IMR-90 (cell line): ENCODE measurements around the gene TENT5D. TPM values are rescaled to one million over a fixed set of nuclear protein-coding genes. Genes with fewer than 3 reads are reported as not detected.

Experiments used
- ATAC-seq: fragments of 200-7000 bp; cut with Tn5 transposase; 2 replicates; pipeline ENCODE4 v1.9.1; 2020; ENCODE audit warnings: low read depth, mild to moderate bottlenecking, moderate library complexity
- BruUV-seq: library from RNA; stranded (reverse); fragments of 400-500 nt; replicated peaks from 2 replicates; lab custom pipeline; 2021; lab: Mats Ljungman, UMichigan
- CTCF ChIA-PET: fragments of 300-600 bp; formaldehyde crosslinking; extraction: SDS; loops from one replicate; lab custom pipeline; 2021; ENCODE audit warnings: antibody characterized with exemption; lab: Yijun Ruan, JAX
- POLR2A ChIA-PET: fragments of 300-600 bp; sonication (Branson Sonifier 250); formaldehyde crosslinking; loops from one replicate; lab custom pipeline; 2022; ENCODE audit warnings: antibody characterized with exemption; ENCODE audit not compliant: unreplicated experiment; lab: Charles Lee
- DNase-seq: peaks from one replicate; pipeline ENCODE4 v3.0.0; 2013
- H2AFZ ChIP-seq: replicated peaks from 2 replicates; pipeline ENCODE3; 2013; ENCODE audit warnings: low read length, mild to moderate bottlenecking; ENCODE audit not compliant: poor library complexity
- H2AK5ac ChIP-seq: 2 replicates; pipeline ENCODE4 v1.6.1; 2013; ENCODE audit warnings: low read depth, low read length, inconsistent platforms
- H2AK9ac ChIP-seq: replicated peaks from 2 replicates; pipeline ENCODE3; 2013; ENCODE audit warnings: mild to moderate bottlenecking, low read depth, low read length, moderate library complexity; ENCODE audit not compliant: poor library complexity
- H2BK120ac ChIP-seq: 2 replicates; pipeline ENCODE4 v1.6.1; 2013; ENCODE audit warnings: low read depth, low read length, inconsistent platforms
- H2BK15ac ChIP-seq: 3 replicates; pipeline ENCODE4 v1.6.1; 2013; ENCODE audit warnings: low read depth, low read length, inconsistent platforms
- H2BK20ac ChIP-seq: 2 replicates; pipeline ENCODE4 v1.6.1; 2013; ENCODE audit warnings: low read depth, mild to moderate bottlenecking, inconsistent platforms, low read length, moderate library complexity
- H2BK5ac ChIP-seq: 2 replicates; pipeline ENCODE4 v1.6.1; 2013; ENCODE audit warnings: mild to moderate bottlenecking, low read depth, low read length, inconsistent platforms; ENCODE audit not compliant: poor library complexity, severe bottlenecking
- H3K14ac ChIP-seq: replicated peaks from 2 replicates; pipeline ENCODE4 v1.6.1; 2013; ENCODE audit warnings: low read depth, low read length, inconsistent platforms
- H3K18ac ChIP-seq: 2 replicates; pipeline ENCODE4 v1.6.1; 2013; ENCODE audit warnings: low read depth, low read length, control low read depth
- H3K23ac ChIP-seq: 2 replicates; pipeline ENCODE4 v1.6.1; 2013; ENCODE audit warnings: low read depth, low read length, inconsistent platforms
- H3K27ac ChIP-seq: 2 replicates; pipeline ENCODE4 v1.5.1; 2013; ENCODE audit warnings: mild to moderate bottlenecking, control low read depth, low read length; ENCODE audit not compliant: insufficient read depth
- H3K27me3 ChIP-seq: 2 replicates; pipeline ENCODE4 v1.6.1; 2013; ENCODE audit warnings: low read length; ENCODE audit not compliant: control insufficient read depth, insufficient read depth
- H3K36me3 ChIP-seq: 2 replicates; pipeline ENCODE4 v1.6.1; 2013; ENCODE audit warnings: low read length, mixed read lengths; ENCODE audit not compliant: control insufficient read depth, insufficient read depth
- H3K4ac ChIP-seq: 2 replicates; pipeline ENCODE4 v1.6.1; 2013; ENCODE audit warnings: low read depth, low read length, inconsistent platforms
- H3K4me1 ChIP-seq: 2 replicates; pipeline ENCODE4 v1.6.1; 2013; ENCODE audit warnings: low read length, mixed read lengths; ENCODE audit not compliant: control insufficient read depth, insufficient read depth
- H3K4me2 ChIP-seq: 2 replicates; pipeline ENCODE4 v1.6.1; 2013; ENCODE audit warnings: low read depth, mild to moderate bottlenecking, control low read depth, low read length, moderate library complexity
- H3K4me3 ChIP-seq: 2 replicates; pipeline ENCODE4 v1.5.1; 2013; ENCODE audit warnings: low read depth, mild to moderate bottlenecking, control low read depth, low read length, moderate library complexity; ENCODE audit not compliant: insufficient read depth
- H3K56ac ChIP-seq: 2 replicates; pipeline ENCODE4 v1.6.1; 2013; ENCODE audit warnings: low read length, inconsistent platforms; ENCODE audit not compliant: insufficient read depth; ENCODE audit errors: extremely low read depth
- H3K79me1 ChIP-seq, 2 experiments: 2 replicates each; pipeline ENCODE4 v1.6.1; 2013; ENCODE audit warnings: low read length in 2 of 2, inconsistent platforms in 1 of 2, low read depth in 1 of 2
- H3K9ac ChIP-seq: 2 replicates; pipeline ENCODE4 v1.6.1; 2013; ENCODE audit warnings: low read depth, low read length, control low read depth
- H3K9me1 ChIP-seq: 2 replicates; pipeline ENCODE4 v1.6.1; 2013; ENCODE audit warnings: low read length, inconsistent platforms; ENCODE audit not compliant: insufficient read depth
- H3K9me3 ChIP-seq: 2 replicates; pipeline ENCODE4 v1.6.1; 2013; ENCODE audit warnings: low read length; ENCODE audit not compliant: control insufficient read depth, insufficient read depth
- H4K20me1 ChIP-seq: 2 replicates; pipeline ENCODE4 v1.6.1; 2013; ENCODE audit warnings: low read length, inconsistent platforms; ENCODE audit not compliant: insufficient read depth
- H4K5ac ChIP-seq: 2 replicates; pipeline ENCODE4 v1.6.1; 2013; ENCODE audit warnings: mild to moderate bottlenecking, low read depth, low read length, control low read depth
- H4K8ac ChIP-seq, 2 experiments: 2 replicates each; pipeline ENCODE4 v1.6.1; 2013; ENCODE audit warnings: low read depth in 2 of 2, low read length in 2 of 2, control low read depth in 1 of 2, inconsistent platforms in 1 of 2
- H4K91ac ChIP-seq: 2 replicates; pipeline ENCODE4 v1.6.1; 2013; ENCODE audit warnings: low read depth, low read length, inconsistent platforms; ENCODE audit not compliant: insufficient read depth
- BHLHE40 ChIP-seq: fragments of 150-350 bp; IDR thresholded peaks from 2 replicates; pipeline ENCODE4 v1.6.1; 2016; ENCODE audit warnings: mild to moderate bottlenecking, low read depth, low read length
- CHD1 ChIP-seq: IDR thresholded peaks from 2 replicates; pipeline ENCODE4 v1.6.1; 2012; ENCODE audit warnings: low read depth, low read length, improper control_type of control experiment
- FOS ChIP-seq: fragments of 150-350 bp; IDR thresholded peaks from 2 replicates; pipeline ENCODE4 v1.6.1; 2016; ENCODE audit warnings: low read depth, low read length
- MAFK ChIP-seq: IDR thresholded peaks from 2 replicates; pipeline ENCODE4 v1.6.1; 2012; ENCODE audit warnings: low read depth, low read length, improper control_type of control experiment
- MAZ ChIP-seq: IDR thresholded peaks from 2 replicates; pipeline ENCODE4 v1.6.1; 2012; ENCODE audit warnings: low read depth, mild to moderate bottlenecking, low read length, improper control_type of control experiment, moderate library complexity, borderline replicate concordance
- MXI1 ChIP-seq: IDR thresholded peaks from 2 replicates; pipeline ENCODE4 v1.6.1; 2012; ENCODE audit warnings: low read depth, mild to moderate bottlenecking, low read length, moderate library complexity, borderline replicate concordance
- NFE2L2 ChIP-seq: fragments of 150-350 bp; IDR thresholded peaks from 2 replicates; pipeline ENCODE4 v1.6.1; 2016; ENCODE audit warnings: low read depth, mild to moderate bottlenecking, low read length
- POLR2A ChIP-seq: IDR thresholded peaks from 2 replicates; pipeline ENCODE4 v1.6.1; 2012; ENCODE audit warnings: mild to moderate bottlenecking, low read depth, low read length
- RAD21 ChIP-seq: IDR thresholded peaks from 2 replicates; pipeline ENCODE4 v1.6.1; 2012; ENCODE audit warnings: low read length, improper control_type of control experiment
- RCOR1 ChIP-seq: IDR thresholded peaks from 2 replicates; pipeline ENCODE4 v1.6.1; 2012; ENCODE audit warnings: mild to moderate bottlenecking, low read length, improper control_type of control experiment; ENCODE audit not compliant: insufficient replicate concordance
- RFX5 ChIP-seq: IDR thresholded peaks from 2 replicates; pipeline ENCODE4 v1.8.0; 2012; ENCODE audit warnings: low read depth, mild to moderate bottlenecking, low read length, moderate library complexity
- SMC3 ChIP-seq: fragments of 150-350 bp; IDR thresholded peaks from 2 replicates; pipeline ENCODE4 v1.6.1; 2016; ENCODE audit warnings: low read depth, mild to moderate bottlenecking, antibody characterized with exemption, low read length, moderate library complexity
- WGBS, 2 experiments: methylation state at CpG; one replicate each; pipeline versions ENCODE4 v1.1.5 to v1.1.7; 2013; ENCODE audit warnings: missing lambda C conversion rate in 2 of 2; ENCODE audit not compliant: insufficient read length in 1 of 2; ENCODE audit errors: extremely low coverage in 2 of 2; 5-methylcytosine and 5-hydroxymethylcytosine counted together
- dilution Hi-C: fragments of 300-500 bp; cut with HindIII; formaldehyde crosslinking; loops from one replicate; pipeline ENCODE4 v1.14.3; 2018; ENCODE audit warnings: low sequenced_read_pairs; ENCODE audit not compliant: unreplicated experiment
- in situ Hi-C: fragments of 300-500 bp; cut with MboI; formaldehyde crosslinking; loops from 3 replicates; pipeline ENCODE4 v1.14.3; 2019; ENCODE audit warnings: low sequenced_read_pairs, inconsistent platforms, mixed read lengths
- intact Hi-C: fragments of 100-400 bp; cut with micrococcal nuclease; formaldehyde crosslinking; loops from 2 replicates; pipeline ENCODE4 v1.10.0; 2022
- polyA plus RNA-seq, 3 experiments: library from polyadenylated mRNA; depleted of rRNA; stranded (reverse); fragments of >200 nt; gene quantifications; 2 replicates each; pipeline ENCODE4 v1.2.3, GENCODE V29; 2012; ENCODE audit warnings: low replicate concordance in 1 of 3
- total RNA-seq: library from RNA; depleted of rRNA; stranded (reverse); fragments of >200 nt; gene quantifications from 2 replicates; pipeline ENCODE4 v1.2.3, GENCODE V29; 2012
- TF ChIP-seq, protein P1 (sequence below): conservative IDR thresholded peaks from 2 replicates; pipeline ENCODE4 v1.5.1; 2012; ENCODE audit warnings: mild to moderate bottlenecking, low read depth, low read length, improper control_type of control experiment
- TF ChIP-seq, protein P2 (sequence below): fragments of 150-350 bp; IDR thresholded peaks from 2 replicates; pipeline ENCODE4 v1.6.1; 2017; ENCODE audit warnings: mild to moderate bottlenecking, antibody characterized with exemption, low read length, low read depth
- TF ChIP-seq, protein P3 (sequence below): fragments of 150-350 bp; IDR thresholded peaks from 2 replicates; pipeline ENCODE4 v1.6.1; 2016; ENCODE audit warnings: low read depth, mild to moderate bottlenecking, low read length, moderate library complexity, borderline replicate concordance

The TENT5D gene
- total and polyA plus RNA-seq, 2 of the 4 experiments (the other 2 are of a cell fraction) = not detected

DNA sequence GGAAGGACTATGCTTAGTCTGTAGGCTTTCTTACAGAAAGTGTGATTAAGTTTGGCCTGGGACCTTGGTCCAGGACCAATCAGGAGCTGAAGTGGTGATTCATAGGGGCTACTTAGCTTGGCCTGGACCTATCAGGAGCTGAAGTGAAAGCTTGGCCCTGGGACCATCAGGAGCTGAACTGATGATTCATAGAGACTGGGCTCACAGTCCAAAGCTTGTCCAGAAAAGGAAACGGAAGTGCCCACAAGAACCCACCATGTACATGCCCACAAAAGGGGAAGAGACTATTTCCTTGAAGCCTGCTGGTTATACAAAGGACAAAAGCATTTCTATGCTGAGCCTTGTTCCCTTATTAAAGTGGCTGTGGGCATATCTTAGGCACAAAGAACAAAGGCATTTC is 12.6 kb downstream of the TENT5D start:
- Histone ChIP-seq H4K8ac (no peak overlapping the region), H3K79me1 (no peaks in the 10 kb centered on the region), H3K4me2 (no peak overlapping the region), H2BK15ac (no peak overlapping the region), H3K14ac (no peak overlapping the region), H3K4ac (no peak overlapping the region), H2AK5ac (no peak overlapping the region), H3K4me3 (no peak overlapping the region), H4K91ac (no peak overlapping the region), H2BK5ac (no peak overlapping the region), H3K27ac (no peak overlapping the region), H3K36me3 (no peaks in the 10 kb centered on the region), H4K20me1 (no peaks in the 10 kb centered on the region), H3K4me1 (no peaks in the 10 kb centered on the region), H2AFZ (no peak overlapping the region), H3K56ac (no peak overlapping the region), H3K27me3 (no peaks in the 10 kb centered on the region), H4K5ac (no peak overlapping the region), H3K18ac (no peak overlapping the region), H3K9me3 (no peaks in the 10 kb centered on the region; the same call in 1 of the 2 replicates), H2AK9ac (no peak overlapping the region), H3K9ac (no peak overlapping the region), H3K9me1 (no peaks in the 10 kb centered on the region), H2BK120ac (no peak overlapping the region), H3K23ac (no peak overlapping the region), H2BK20ac (no peak overlapping the region)
- DNase-seq = no peak
- CTCF ChIA-PET = no interaction called here
- no peak for TF ChIP-seq SMC3
- no peak for TF ChIP-seq BHLHE40
- TF ChIP-seq RAD21 = no peak
- TF ChIP-seq FOS = no peak
- TF ChIP-seq NFE2L2 = no peak
- TF ChIP-seq POLR2A = no peak
- no peak for TF ChIP-seq RFX5
- TF ChIP-seq, protein P1, sequence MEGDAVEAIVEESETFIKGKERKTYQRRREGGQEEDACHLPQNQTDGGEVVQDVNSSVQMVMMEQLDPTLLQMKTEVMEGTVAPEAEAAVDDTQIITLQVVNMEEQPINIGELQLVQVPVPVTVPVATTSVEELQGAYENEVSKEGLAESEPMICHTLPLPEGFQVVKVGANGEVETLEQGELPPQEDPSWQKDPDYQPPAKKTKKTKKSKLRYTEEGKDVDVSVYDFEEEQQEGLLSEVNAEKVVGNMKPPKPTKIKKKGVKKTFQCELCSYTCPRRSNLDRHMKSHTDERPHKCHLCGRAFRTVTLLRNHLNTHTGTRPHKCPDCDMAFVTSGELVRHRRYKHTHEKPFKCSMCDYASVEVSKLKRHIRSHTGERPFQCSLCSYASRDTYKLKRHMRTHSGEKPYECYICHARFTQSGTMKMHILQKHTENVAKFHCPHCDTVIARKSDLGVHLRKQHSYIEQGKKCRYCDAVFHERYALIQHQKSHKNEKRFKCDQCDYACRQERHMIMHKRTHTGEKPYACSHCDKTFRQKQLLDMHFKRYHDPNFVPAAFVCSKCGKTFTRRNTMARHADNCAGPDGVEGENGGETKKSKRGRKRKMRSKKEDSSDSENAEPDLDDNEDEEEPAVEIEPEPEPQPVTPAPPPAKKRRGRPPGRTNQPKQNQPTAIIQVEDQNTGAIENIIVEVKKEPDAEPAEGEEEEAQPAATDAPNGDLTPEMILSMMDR = no peak
- TF ChIP-seq RCOR1 = no peak
- TF ChIP-seq MAZ = no peak
- no peak for TF ChIP-seq MAFK
- TF ChIP-seq, protein P2, sequence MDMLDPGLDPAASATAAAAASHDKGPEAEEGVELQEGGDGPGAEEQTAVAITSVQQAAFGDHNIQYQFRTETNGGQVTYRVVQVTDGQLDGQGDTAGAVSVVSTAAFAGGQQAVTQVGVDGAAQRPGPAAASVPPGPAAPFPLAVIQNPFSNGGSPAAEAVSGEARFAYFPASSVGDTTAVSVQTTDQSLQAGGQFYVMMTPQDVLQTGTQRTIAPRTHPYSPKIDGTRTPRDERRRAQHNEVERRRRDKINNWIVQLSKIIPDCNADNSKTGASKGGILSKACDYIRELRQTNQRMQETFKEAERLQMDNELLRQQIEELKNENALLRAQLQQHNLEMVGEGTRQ = no peak
- TF ChIP-seq, protein P3, sequence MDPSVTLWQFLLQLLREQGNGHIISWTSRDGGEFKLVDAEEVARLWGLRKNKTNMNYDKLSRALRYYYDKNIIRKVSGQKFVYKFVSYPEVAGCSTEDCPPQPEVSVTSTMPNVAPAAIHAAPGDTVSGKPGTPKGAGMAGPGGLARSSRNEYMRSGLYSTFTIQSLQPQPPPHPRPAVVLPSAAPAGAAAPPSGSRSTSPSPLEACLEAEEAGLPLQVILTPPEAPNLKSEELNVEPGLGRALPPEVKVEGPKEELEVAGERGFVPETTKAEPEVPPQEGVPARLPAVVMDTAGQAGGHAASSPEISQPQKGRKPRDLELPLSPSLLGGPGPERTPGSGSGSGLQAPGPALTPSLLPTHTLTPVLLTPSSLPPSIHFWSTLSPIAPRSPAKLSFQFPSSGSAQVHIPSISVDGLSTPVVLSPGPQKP = no peak
- TF ChIP-seq MXI1 = no peak
- no peak for TF ChIP-seq CHD1
- no CpG with 5 or more reads among the region's 1 CpG for WGBS, 2 experiments
- intact Hi-C loops (no loop called here), dilution Hi-C loops (no loop called here), in situ Hi-C loops (no loop called here)
- BruUV-seq = no TSS peak
- POLR2A ChIA-PET = no interaction called here
- ATAC-seq = no peak
